Endothelial cell of umbilical vein (primary cell): ENCODE results near the gene MEF2A. TPM values are rescaled to one million over a fixed set of nuclear protein-coding genes. Genes with fewer than 3 reads are reported as not detected.

Source experiments
- Bru-seq: library from RNA; stranded (reverse); fragments of 400-500 nt; gene quantifications from one replicate; lab custom pipeline; 2021; lab: Mats Ljungman, UMichigan
- BruChase-seq, 2 experiments: library from RNA; stranded (reverse); fragments of 400-500 nt; gene quantifications; one replicate each; lab custom pipeline; 2021; lab: Mats Ljungman, UMichigan
- BruUV-seq: library from RNA; stranded (reverse); fragments of 400-500 nt; replicated peaks from 2 replicates; lab custom pipeline; 2021; lab: Mats Ljungman, UMichigan
- CTCF ChIA-PET: fragments of 300-600, 350-600 bp; sonication (Branson Sonifier 250); formaldehyde crosslinking; loops from one replicate; lab custom pipeline; 2021; ENCODE audit warnings: antibody characterized with exemption, inconsistent platforms; lab: Charles Lee
- POLR2A ChIA-PET: fragments of 300-600, 350-600 bp; sonication (Branson Sonifier 250); formaldehyde crosslinking; loops from one replicate; lab custom pipeline; 2021; ENCODE audit warnings: antibody characterized with exemption, inconsistent platforms; lab: Charles Lee
- DNase-seq: peaks from one replicate; pipeline ENCODE4 v3.0.0-alpha.2; 2011; ENCODE audit warnings: low read depth, low spot score
- FAIRE-seq: peaks from 2 replicates; lab custom pipeline; 2011; peaks lifted over from hg19 to GRCh38; lab: Jason Lieb, UNC
- H2AFZ ChIP-seq: 2 replicates; pipeline ENCODE4 v1.6.0; 2012; ENCODE audit warnings: low read depth, low read length, control low read depth, inconsistent platforms
- H3K27ac ChIP-seq: 2 replicates; pipeline ENCODE4 v1.5.1; 2011; ENCODE audit warnings: low read depth, mild to moderate bottlenecking, control low read depth, low read length, moderate library complexity; ENCODE audit not compliant: insufficient read depth
- H3K27me3 ChIP-seq, 2 experiments: 2 replicates each; pipeline versions ENCODE4 v1.6.0 to v1.6.1; 2011; ENCODE audit warnings: low read length in 2 of 2, mixed read lengths in 1 of 2; ENCODE audit not compliant: control insufficient read depth in 2 of 2, insufficient read depth in 2 of 2
- H3K36me3 ChIP-seq, 2 experiments: 2 replicates in 1 of 2; 3 replicates in 1 of 2; pipeline ENCODE4 v1.5.1; 2011; ENCODE audit warnings: low read length in 2 of 2, mild to moderate bottlenecking in 1 of 2, moderate library complexity in 1 of 2; ENCODE audit not compliant: control insufficient read depth in 2 of 2, insufficient read depth in 2 of 2; ENCODE audit errors: extremely low read depth in 1 of 2
- H3K4me1 ChIP-seq: 3 replicates; pipeline ENCODE4 v1.5.1; 2011; ENCODE audit warnings: mild to moderate bottlenecking, low read length; ENCODE audit not compliant: control insufficient read depth, insufficient read depth; ENCODE audit errors: extremely low read depth
- H3K4me2 ChIP-seq: 2 replicates; pipeline ENCODE4 v1.6.1; 2011; ENCODE audit warnings: low read length, control low read depth, mixed read lengths; ENCODE audit not compliant: insufficient read depth
- H3K4me3 ChIP-seq, 3 experiments: fragments of 200-600 bp in 1 of 3; sonication (generic), shearing (Covaris generic) in 1 of 3; replicated peaks in 1 of 3; 2 replicates each; pipeline ENCODE4 v1.5.1; 2011 to 2016; ENCODE audit warnings: control low read depth in 3 of 3, low read length in 3 of 3, mild to moderate bottlenecking in 2 of 3, inconsistent platforms in 1 of 3, low read depth in 1 of 3, moderate library complexity in 1 of 3; ENCODE audit not compliant: insufficient read depth in 1 of 3
- H3K79me2 ChIP-seq: 2 replicates; pipeline ENCODE4 v1.6.0; 2012; ENCODE audit warnings: low read length, inconsistent platforms; ENCODE audit not compliant: control insufficient read depth, insufficient read depth
- H3K9ac ChIP-seq: replicated peaks from 2 replicates; pipeline ENCODE3; 2011; ENCODE audit warnings: low read length, control low read depth; ENCODE audit not compliant: insufficient read depth; ENCODE audit errors: extremely low read depth
- H3K9me1 ChIP-seq: replicated peaks from 3 replicates; pipeline ENCODE4 v1.6.0; 2011; ENCODE audit warnings: mild to moderate bottlenecking, low read length; ENCODE audit not compliant: control insufficient read depth, insufficient read depth; ENCODE audit errors: extremely low read depth
- H3K9me3 ChIP-seq: replicated peaks from 2 replicates; pipeline ENCODE4 v1.5.1; 2012; ENCODE audit warnings: low read length, inconsistent platforms; ENCODE audit not compliant: control insufficient read depth, insufficient read depth
- H4K20me1 ChIP-seq: replicated peaks from 2 replicates; pipeline ENCODE3; 2011; ENCODE audit warnings: mild to moderate bottlenecking, low read length; ENCODE audit not compliant: control insufficient read depth, insufficient read depth; ENCODE audit errors: extremely low read depth
- CTCF ChIP-seq, 2 donors: IDR thresholded peaks; 1 replicate in 1 of 2; 2 replicates in 1 of 2; pipeline ENCODE4 v1.5.1; 2011; ENCODE audit warnings: low read length in 2 of 2, mild to moderate bottlenecking in 2 of 2, moderate library complexity in 2 of 2, control low read depth in 1 of 2, inconsistent platforms in 1 of 2, low read depth in 1 of 2; ENCODE audit not compliant: insufficient read depth in 1 of 2; ENCODE audit errors: extremely low read depth in 1 of 2
- EZH2 ChIP-seq: IDR thresholded peaks from 2 replicates; pipeline ENCODE4 v1.6.1; 2012; ENCODE audit warnings: borderline replicate concordance, low read depth, mild to moderate bottlenecking, moderate library complexity, low read length, inconsistent platforms; ENCODE audit not compliant: severe bottlenecking
- FOS ChIP-seq: IDR thresholded peaks from 2 replicates; pipeline ENCODE4 v1.6.1; 2011; ENCODE audit warnings: mild to moderate bottlenecking, low read length, moderate library complexity, borderline replicate concordance; ENCODE audit not compliant: insufficient read depth
- GATA2 ChIP-seq: IDR thresholded peaks from 2 replicates; pipeline ENCODE4 v1.7.0; 2011; ENCODE audit warnings: low read depth, mild to moderate bottlenecking, moderate library complexity, mixed read lengths, low read length; ENCODE audit not compliant: insufficient read length, insufficient read depth
- JUN ChIP-seq: IDR thresholded peaks from 2 replicates; pipeline ENCODE4 v1.6.1; 2011; ENCODE audit warnings: borderline replicate concordance, low read depth; ENCODE audit not compliant: insufficient read length, insufficient read depth
- MYC ChIP-seq: IDR thresholded peaks from one replicate; pipeline ENCODE4 v1.6.1; 2011; ENCODE audit warnings: mild to moderate bottlenecking, low read depth, low read length
- POLR2A ChIP-seq: IDR thresholded peaks from 2 replicates; pipeline ENCODE4 v1.6.1; 2012; ENCODE audit warnings: low read depth, mild to moderate bottlenecking, control low read depth, low read length
- POLR2AphosphoS5 ChIP-seq: IDR thresholded peaks from 2 replicates; pipeline ENCODE4 v1.6.1; 2012; ENCODE audit warnings: low read depth, mild to moderate bottlenecking, control low read depth, low read length, moderate library complexity; ENCODE audit not compliant: insufficient read depth
- dilution Hi-C: fragments of 300-500 bp; cut with MboI; formaldehyde crosslinking; loops from one replicate; pipeline ENCODE4 v1.15.0; 2019; ENCODE audit warnings: low sequenced_read_pairs; ENCODE audit not compliant: extremely low pct_ligation_motif_present
- intact Hi-C: fragments of 100-400 bp; cut with micrococcal nuclease; formaldehyde crosslinking; loops from one replicate; pipeline ENCODE4 v1.10.0; 2022
- long read RNA-seq: library from polyadenylated mRNA; stranded (forward); transcript quantifications from one replicate; pipeline ENCODE4 v2.0.0, GENCODE V29; 2021
- polyA minus RNA-seq, 3 experiments: library from RNA; depleted of rRNA, polyadenylated mRNA; stranded (reverse); fragments of >200 nt; gene quantifications; 1 replicate in 1 of 3; 2 replicates in 2 of 3; pipeline ENCODE4 v1.2.3, GENCODE V29; 2011
- polyA plus RNA-seq, 4 experiments: library from polyadenylated mRNA; depleted of rRNA in 3 of 4; stranded (reverse) in 3 of 4; unstranded in 1 of 4; fragments of >200 nt; gene quantifications; 2 replicates each; pipeline versions ENCODE4 v1.2.1 to v1.2.3, GENCODE V29; 2011 to 2012; ENCODE audit warnings: missing spikeins in 1 of 4
- total RNA-seq: library from RNA; stranded (reverse); gene quantifications from 2 replicates; pipeline ENCODE4 v1.2.3, GENCODE V29; 2021
- TF ChIP-seq, protein P1 (sequence below): IDR thresholded peaks from 2 replicates; pipeline ENCODE4 v1.6.1; 2011; ENCODE audit not compliant: insufficient read depth, insufficient read length

The MEF2A gene
- 45.3 and 50.1 TPM in 2 replicates for total RNA-seq
- 38.0 and 43.3 TPM in 2 replicates for polyA plus RNA-seq
- 21.0 and 23.1 TPM in 2 replicates for polyA plus RNA-seq (2011; cell fraction: cytosol; rRNA removed)
- 78.7 and 83.0 TPM in 2 replicates for polyA plus RNA-seq (2011; cell fraction: nucleus; rRNA removed)
- polyA plus RNA-seq (2012): 18.9 and 23.3 TPM in 2 replicates
- 71.9 and 85.9 TPM in 2 replicates for polyA minus RNA-seq
- polyA minus RNA-seq (2011; cell fraction: cytosol; rRNA and poly(A)+ RNA removed): 33.7 TPM
- 99.9 and 116 TPM in 2 replicates for polyA minus RNA-seq (2011; cell fraction: nucleus; rRNA and poly(A)+ RNA removed)
- percentile 94 among the genes with signal in this experiment for Bru-seq, nascent RNA
- percentile 78 among the genes with signal in this experiment for BruChase-seq, experiment 1, labeled RNA remaining after a 6-hour chase
- BruChase-seq, experiment 2, labeled RNA remaining after a 2-hour chase: percentile 89 among the genes with signal in this experiment
- long read RNA-seq, full-length matches to known transcripts: 27 of 55 reads
- long read RNA-seq, partial matches to known transcripts: 10 of 55 reads
- long read RNA-seq, other reads (novel, unspliced or antisense): 18 of 55 reads

DNA sequence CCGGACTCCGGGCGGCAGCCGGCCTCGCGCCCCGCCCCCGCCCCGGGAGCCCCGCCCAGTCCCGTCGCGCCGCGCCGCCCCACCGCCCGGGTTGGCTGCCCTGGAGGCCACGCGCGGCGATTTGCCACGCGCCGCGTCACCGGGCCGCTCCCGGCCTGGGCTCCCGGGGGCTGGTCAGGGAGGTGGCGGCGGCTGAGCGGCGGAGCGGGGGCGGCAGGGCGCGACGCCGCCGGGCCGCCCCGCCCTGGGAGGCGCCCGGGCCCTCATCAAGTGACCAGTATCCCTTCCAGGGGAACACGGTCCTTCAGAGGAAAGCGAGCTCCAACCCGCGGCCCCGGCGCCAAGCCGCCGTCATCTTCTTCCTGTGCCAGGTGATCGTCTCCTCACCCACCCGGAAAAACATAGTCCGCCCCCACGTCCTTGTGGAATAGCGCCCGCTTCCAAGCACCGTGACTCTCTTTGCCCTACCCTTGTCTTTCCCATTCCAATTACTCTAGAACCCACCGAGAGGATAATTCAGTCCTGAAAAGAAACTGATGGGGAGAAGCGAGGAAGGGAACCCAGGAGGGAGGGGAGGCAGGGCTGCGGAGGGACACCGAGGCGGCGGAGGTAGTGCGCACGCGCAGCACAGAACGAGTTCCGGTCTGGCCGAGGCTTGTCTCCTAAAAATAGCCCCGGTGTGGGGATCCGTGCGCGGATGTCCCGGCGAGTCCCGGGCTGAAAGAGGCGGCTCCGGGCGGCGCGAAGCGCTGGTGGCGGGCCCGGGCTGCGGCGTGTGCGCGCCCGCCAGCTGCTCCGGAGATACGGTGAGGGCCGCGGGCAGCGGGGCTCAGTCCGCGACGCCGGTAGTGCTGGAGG, at the start of gene MEF2A:
MEF2A (plus strand) TSS at position 686 of the 858 bp plus-strand sequence. CDS start 67,136 bp downstream, outside the sequence.
- ChIA-PET POLR2A (interaction anchor here (0.6 to 2.0 kb wide), 3 partner anchors 19 to 139 kb away, joined by 3 to 5 read pairs (median 3); no protein-coding TSS in a partner anchor), CTCF (interaction anchor here (1.0 to 11.7 kb wide), 6 partner anchors 61 to 157 kb away, joined by 3 to 119 read pairs (median 4); no protein-coding TSS in a partner anchor)
- H4K20me1 ChIP-seq: no peaks in the 10 kb centered on the region
- peak within 1 kb of the TSS; percentile 94 for H3K9ac ChIP-seq
- no peaks in the 10 kb centered on the region for H3K27me3 ChIP-seq
- dilution Hi-C loops (no loop called here), intact Hi-C loops (loop anchor here (1.0 to 5.0 kb wide), 10 partner anchors 57 to 443 kb away; partner anchors contain the start of gene LRRC28)
- peaks cover 37% of the 10 kb centered on the region for H3K79me2 ChIP-seq
- no peaks in the 10 kb centered on the region for H3K9me3 ChIP-seq
- H3K27ac ChIP-seq: peak within 1 kb of the TSS; percentile 82
- no TSS peak for BruUV-seq
- peak; percentile 84 for FAIRE-seq
- peak within 1 kb of the TSS; percentile 84 for H3K4me2 ChIP-seq
- peak within 1 kb of the TSS; percentile 67 to 90 (median 89) for H3K4me3 ChIP-seq
- no peaks in the 10 kb centered on the region for H3K9me1 ChIP-seq
- H3K36me3 ChIP-seq: no peaks in the 10 kb centered on the region
- DNase-seq: peak; percentile 89
- TF ChIP-seq POLR2A (peak; percentile 77), CTCF (IDR thresholded peaks at IDR 0.05; ENCODE audit: extremely low read depth in 1 of 2, insufficient read depth in 1 of 2, low read depth in 1 of 2, low read length in 2 of 2) (no peak), POLR2AphosphoS5 (peak; percentile 95), MYC (peak; percentile 56), FOS (peak; percentile 9), JUN (no peak), EZH2 (no peak), GATA2 (no peak)
- TF ChIP-seq, protein P1, sequence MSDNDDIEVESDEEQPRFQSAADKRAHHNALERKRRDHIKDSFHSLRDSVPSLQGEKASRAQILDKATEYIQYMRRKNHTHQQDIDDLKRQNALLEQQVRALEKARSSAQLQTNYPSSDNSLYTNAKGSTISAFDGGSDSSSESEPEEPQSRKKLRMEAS: peak; percentile 28
- peaks cover 31% of the 10 kb centered on the region for H3K4me1 ChIP-seq
- peak within 1 kb of the TSS; percentile 85 for H2AFZ ChIP-seq
